Caco-2 (cell line): ENCODE data around the gene PAPPA. TPM values are rescaled to one million over a fixed set of nuclear protein-coding genes. Genes with fewer than 3 reads are reported as not detected.

Source experiments
- BruUV-seq: library from RNA; stranded (reverse); fragments of 400-500 nt; replicated peaks from 2 replicates; lab custom pipeline; 2021; lab: Mats Ljungman, UMichigan
- CTCF ChIA-PET: fragments of 300-600 bp; sonication (Branson Sonifier 250); formaldehyde crosslinking; loops from one replicate; lab custom pipeline; 2022; ENCODE audit warnings: antibody characterized with exemption; lab: Charles Lee
- POLR2A ChIA-PET: fragments of 300-600 bp; sonication (Branson Sonifier 250); formaldehyde crosslinking; loops from one replicate; lab custom pipeline; 2022; ENCODE audit warnings: antibody characterized with exemption; lab: Charles Lee
- DNase-seq, 2 experiments: peaks; one replicate each; pipeline versions ENCODE4 v3.0.0 to v3.0.0-alpha.2; 2020 to 2022
- H3K27me3 ChIP-seq: replicated peaks from 2 replicates; pipeline ENCODE4 v1.6.0; 2011; ENCODE audit warnings: low read length; ENCODE audit not compliant: control insufficient read depth, insufficient read depth
- H3K36me3 ChIP-seq: 2 replicates; pipeline ENCODE4 v1.5.1; 2011; ENCODE audit warnings: low read length; ENCODE audit not compliant: control insufficient read depth, insufficient read depth
- H3K4me1 ChIP-seq: fragments of 250-450 bp; sonication (Bioruptor Pico); 2 replicates; pipeline ENCODE4 v1.5.1; 2020; ENCODE audit warnings: mild to moderate bottlenecking
- H3K4me3 ChIP-seq: 2 replicates; pipeline ENCODE4 v1.5.1; 2011; ENCODE audit warnings: low read depth, mild to moderate bottlenecking, control low read depth, low read length
- H3K9me3 ChIP-seq: fragments of 250-450 bp; sonication (Bioruptor Pico); 2 replicates; pipeline ENCODE4 v1.5.1; 2020; ENCODE audit warnings: mild to moderate bottlenecking, moderate library complexity
- H3K27ac Mint-ChIP-seq: one replicate; pipeline ENCODE4 v1.8.0; 2022; ENCODE audit warnings: mixed read lengths; ENCODE audit not compliant: unreplicated experiment
- H3K27me3 Mint-ChIP-seq: one replicate; pipeline ENCODE4 v1.8.0; 2022; ENCODE audit warnings: mixed read lengths; ENCODE audit not compliant: insufficient read depth, unreplicated experiment
- H3K36me3 Mint-ChIP-seq: one replicate; pipeline ENCODE4 v1.8.0; 2022; ENCODE audit warnings: mild to moderate bottlenecking, mixed read lengths; ENCODE audit not compliant: insufficient read depth, unreplicated experiment
- H3K4me1 Mint-ChIP-seq: one replicate; pipeline ENCODE4 v1.8.0; 2022; ENCODE audit warnings: low read depth, mixed read lengths; ENCODE audit not compliant: unreplicated experiment
- H3K4me3 Mint-ChIP-seq: one replicate; pipeline ENCODE4 v1.8.0; 2022; ENCODE audit warnings: mild to moderate bottlenecking, moderate library complexity, mixed read lengths; ENCODE audit not compliant: unreplicated experiment
- H3K9me3 Mint-ChIP-seq: one replicate; pipeline ENCODE4 v1.8.0; 2022; ENCODE audit warnings: mixed read lengths; ENCODE audit not compliant: unreplicated experiment
- intact Hi-C: fragments of 100-400 bp; cut with micrococcal nuclease; formaldehyde crosslinking; loops from one replicate; pipeline ENCODE4 v1.10.0; 2022; ENCODE audit not compliant: unreplicated experiment
- total RNA-seq: library from RNA; stranded (reverse); gene quantifications from 2 replicates; pipeline ENCODE4 v1.2.3, GENCODE V29; 2022
- TF ChIP-seq, protein P1 (sequence below), 2 experiments: fragments of 200-600 bp in 1 of 2; IDR thresholded peaks; 1 replicate in 1 of 2; 2 replicates in 1 of 2; pipeline versions ENCODE4 v1.5.1 to v1.8.0; 2011 to 2022; ENCODE audit warnings: antibody characterized with exemption in 1 of 2, control low read depth in 1 of 2, inconsistent platforms in 1 of 2, low read depth in 1 of 2, low read length in 1 of 2, mild to moderate bottlenecking in 1 of 2, moderate library complexity in 1 of 2; ENCODE audit not compliant: insufficient read depth in 1 of 2, severe bottlenecking in 1 of 2, unreplicated experiment in 1 of 2

Gene PAPPA
- total RNA-seq, 1 experiment from 2014 or later = not detected

- Mint-ChIP-seq H3K36me3 (no peaks in the 10 kb centered on the region), H3K27ac (no peak overlapping the region), H3K27me3 (peaks cover 11% of the 10 kb centered on the region), H3K4me1 (no peaks in the 10 kb centered on the region), H3K4me3 (no peak overlapping the region), H3K9me3 (no peaks in the 10 kb centered on the region)
- no TSS peak for BruUV-seq
- Histone ChIP-seq H3K4me3 (no peak overlapping the region), H3K4me1 (no peaks in the 10 kb centered on the region), H3K9me3 (no peaks in the 10 kb centered on the region), H3K27me3 (no peaks in the 10 kb centered on the region), H3K36me3 (no peaks in the 10 kb centered on the region)
- ChIA-PET POLR2A (no interaction called here), CTCF (interaction anchor here (0.5 kb wide), 1 partner anchor 249 kb away, joined by 3 read pairs; no protein-coding TSS in a partner anchor)
- intact Hi-C loops = no loop called here
- TF ChIP-seq, protein P1, sequence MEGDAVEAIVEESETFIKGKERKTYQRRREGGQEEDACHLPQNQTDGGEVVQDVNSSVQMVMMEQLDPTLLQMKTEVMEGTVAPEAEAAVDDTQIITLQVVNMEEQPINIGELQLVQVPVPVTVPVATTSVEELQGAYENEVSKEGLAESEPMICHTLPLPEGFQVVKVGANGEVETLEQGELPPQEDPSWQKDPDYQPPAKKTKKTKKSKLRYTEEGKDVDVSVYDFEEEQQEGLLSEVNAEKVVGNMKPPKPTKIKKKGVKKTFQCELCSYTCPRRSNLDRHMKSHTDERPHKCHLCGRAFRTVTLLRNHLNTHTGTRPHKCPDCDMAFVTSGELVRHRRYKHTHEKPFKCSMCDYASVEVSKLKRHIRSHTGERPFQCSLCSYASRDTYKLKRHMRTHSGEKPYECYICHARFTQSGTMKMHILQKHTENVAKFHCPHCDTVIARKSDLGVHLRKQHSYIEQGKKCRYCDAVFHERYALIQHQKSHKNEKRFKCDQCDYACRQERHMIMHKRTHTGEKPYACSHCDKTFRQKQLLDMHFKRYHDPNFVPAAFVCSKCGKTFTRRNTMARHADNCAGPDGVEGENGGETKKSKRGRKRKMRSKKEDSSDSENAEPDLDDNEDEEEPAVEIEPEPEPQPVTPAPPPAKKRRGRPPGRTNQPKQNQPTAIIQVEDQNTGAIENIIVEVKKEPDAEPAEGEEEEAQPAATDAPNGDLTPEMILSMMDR (IDR thresholded peaks at IDR 0.05; ENCODE audit: insufficient read depth in 1 of 2, low read depth in 1 of 2, low read length in 1 of 2, severe bottlenecking in 1 of 2, unreplicated experiment in 1 of 2) = no peak
- DNase-seq = no peak
These were observed 165.1 kb downstream of the PAPPA start for GRCh38 chr9:116318468-116319374.

DNA sequence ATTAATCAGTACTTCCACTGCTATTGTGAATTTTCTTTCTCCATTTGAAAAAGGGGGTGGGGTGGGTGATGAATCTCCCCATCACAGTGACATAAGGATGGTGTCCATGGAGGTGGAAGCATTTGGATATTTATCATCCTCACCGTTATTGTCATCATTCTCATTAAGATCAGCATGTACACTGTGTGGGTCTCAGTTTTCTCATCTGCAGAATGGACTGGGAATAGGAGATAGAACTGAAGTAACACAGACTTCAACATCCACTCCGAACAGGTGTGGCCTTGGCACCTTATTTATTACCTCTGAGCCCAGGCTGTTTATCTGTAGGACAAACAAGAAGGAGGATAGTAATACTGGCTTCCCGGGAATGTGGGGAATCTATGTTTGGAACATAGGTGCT, 165.9 kb downstream of the PAPPA start:
- intact Hi-C loops = no loop called here
- Mint-ChIP-seq H3K4me3 (no peak overlapping the region), H3K36me3 (no peaks in the 10 kb centered on the region), H3K9me3 (no peaks in the 10 kb centered on the region), H3K4me1 (no peaks in the 10 kb centered on the region), H3K27me3 (peaks cover 13% of the 10 kb centered on the region), H3K27ac (no peak overlapping the region)
- no TSS peak for BruUV-seq
- CTCF ChIA-PET = no interaction called here
- H3K4me1 ChIP-seq = no peaks in the 10 kb centered on the region
- no peaks in the 10 kb centered on the region for H3K9me3 ChIP-seq
- DNase-seq = no peak
- H3K27me3 ChIP-seq = no peaks in the 10 kb centered on the region
- TF ChIP-seq, protein P1 (IDR thresholded peaks at IDR 0.05; ENCODE audit: insufficient read depth in 1 of 2, low read depth in 1 of 2, low read length in 1 of 2, severe bottlenecking in 1 of 2, unreplicated experiment in 1 of 2) = no peak
- no peak overlapping the region for H3K4me3 ChIP-seq
- POLR2A ChIA-PET = no interaction called here
- no peaks in the 10 kb centered on the region for H3K36me3 ChIP-seq

DNA sequence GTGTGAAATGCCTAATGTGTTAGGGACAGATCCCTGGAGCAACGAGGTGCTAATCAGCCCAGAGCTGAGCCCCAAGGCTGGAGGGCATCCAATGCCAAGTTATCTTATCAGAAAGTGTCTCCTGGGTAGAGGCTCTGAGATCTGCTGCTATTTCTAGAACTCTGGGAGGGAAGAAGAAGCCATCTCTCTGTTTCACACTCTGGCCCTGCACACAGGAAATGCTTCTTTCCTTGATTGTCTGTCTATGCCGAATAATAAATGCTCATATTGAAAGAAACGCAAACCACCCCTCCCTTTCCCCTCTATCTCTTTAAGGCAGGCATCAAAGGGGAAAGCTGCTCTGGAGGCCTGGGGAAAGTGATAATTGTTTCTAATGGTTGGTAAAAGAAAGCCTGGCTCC, 166.7 kb downstream of the PAPPA start:
- POLR2A ChIA-PET = no interaction called here
- Mint-ChIP-seq H3K4me1 (no peaks in the 10 kb centered on the region), H3K4me3 (no peak overlapping the region), H3K9me3 (no peaks in the 10 kb centered on the region), H3K27me3 (peaks cover 13% of the 10 kb centered on the region), H3K27ac (no peak overlapping the region), H3K36me3 (no peaks in the 10 kb centered on the region)
- TF ChIP-seq, protein P1 (IDR thresholded peaks at IDR 0.05; ENCODE audit: insufficient read depth in 1 of 2, low read depth in 1 of 2, low read length in 1 of 2, severe bottlenecking in 1 of 2, unreplicated experiment in 1 of 2) = no peak
- H3K4me1 ChIP-seq = no peaks in the 10 kb centered on the region
- H3K36me3 ChIP-seq = no peaks in the 10 kb centered on the region
- intact Hi-C loops = no loop called here
- no peaks in the 10 kb centered on the region for H3K9me3 ChIP-seq
- DNase-seq = no peak
- H3K4me3 ChIP-seq = no peak overlapping the region
- H3K27me3 ChIP-seq = no peaks in the 10 kb centered on the region
- no TSS peak for BruUV-seq
- CTCF ChIA-PET = no interaction called here
